Activated CD8-positive, alpha-beta memory T cell treated with anti-CD3 and anti-CD28 coated beads, Interleukin-2, amount 50 U/mL, for 24 hours (primary cell): ENCODE measurements around the gene CTU1.

Experiments used
- DNase-seq: peaks from one replicate; pipeline ENCODE4 v3.0.0-alpha.2; 2020; ENCODE audit errors: extremely low read depth

Gene CTU1

DNA sequence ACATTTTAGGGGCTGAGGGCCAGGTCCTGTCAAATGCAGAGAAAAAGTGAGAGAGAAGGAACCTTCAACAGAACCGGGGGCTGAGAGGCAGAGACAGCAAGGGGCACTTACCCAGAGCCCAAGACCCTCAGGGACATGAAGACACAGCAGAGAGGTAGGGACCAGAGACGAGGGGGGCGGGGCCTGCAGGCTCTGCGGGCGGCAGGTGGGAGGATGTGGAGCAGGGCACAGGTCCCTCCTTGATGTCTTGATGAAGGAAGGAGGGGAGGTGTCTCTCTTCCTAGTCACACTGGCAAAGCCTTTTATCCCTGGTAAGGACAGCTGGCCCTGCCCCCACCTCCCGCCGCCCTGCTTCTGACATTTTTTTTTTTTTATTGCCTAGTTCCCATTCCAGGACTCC, 25.6 kb downstream of the CTU1 start, which contains the start of gene KLK14:
Gene KLK14 (minus strand): TSS at position 277 of the 400 bp plus-strand sequence. CDS start 273 bp downstream, at position 4.
- no peak for DNase-seq

DNA sequence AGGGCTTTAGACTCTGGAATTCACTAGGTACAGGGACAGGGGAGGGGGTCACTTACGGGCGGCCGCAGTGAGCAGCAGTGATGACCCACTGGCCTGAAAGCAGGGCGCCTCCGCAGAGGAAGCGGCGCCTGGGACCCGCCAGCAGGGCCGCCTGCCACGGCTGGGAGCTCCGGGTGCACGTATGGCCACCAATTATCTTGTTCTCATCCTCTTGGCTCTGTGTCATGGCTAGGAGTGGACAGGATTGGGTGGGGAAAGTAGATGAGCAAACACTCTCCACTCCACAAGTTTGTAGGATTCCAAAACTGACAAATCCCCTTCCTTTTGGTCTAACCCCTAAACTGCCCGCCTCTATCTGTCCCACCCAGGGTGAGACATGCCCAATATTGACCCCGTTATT, 26.7 kb downstream of the CTU1 start:
- DNase-seq, result no peak

DNA sequence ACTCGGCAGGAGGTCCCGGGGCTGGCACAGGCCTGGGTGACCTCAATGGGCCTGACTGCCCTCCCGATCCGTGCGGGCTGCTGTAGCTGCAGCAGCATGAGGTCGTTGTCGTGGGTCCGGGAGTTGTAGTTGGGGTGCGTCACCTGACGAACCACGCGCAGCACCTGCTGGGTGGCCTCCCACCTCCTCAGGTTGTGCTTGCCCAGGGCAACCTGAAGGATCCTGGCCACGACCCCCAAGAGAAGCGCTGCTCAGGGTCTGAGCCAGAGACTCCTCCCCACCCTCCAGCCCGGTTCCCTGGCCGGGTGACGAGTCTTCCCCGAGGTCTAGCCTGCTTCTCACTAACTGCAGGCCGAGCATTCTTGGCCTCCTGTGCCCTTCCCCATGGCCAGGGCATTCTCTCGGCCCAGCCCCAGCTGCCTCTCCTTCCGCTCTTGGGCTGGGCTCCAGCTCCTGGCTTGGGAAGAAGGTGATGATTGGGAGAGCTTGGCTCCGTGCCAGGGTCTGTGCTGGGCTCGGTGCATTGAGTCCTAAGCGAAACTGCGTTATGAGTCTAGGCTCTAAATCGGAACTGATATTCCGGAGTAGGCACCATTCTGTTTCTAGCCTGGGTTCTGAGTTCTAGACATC, 28.6 kb downstream of the CTU1 start:
- DNase-seq, result no peak

DNA sequence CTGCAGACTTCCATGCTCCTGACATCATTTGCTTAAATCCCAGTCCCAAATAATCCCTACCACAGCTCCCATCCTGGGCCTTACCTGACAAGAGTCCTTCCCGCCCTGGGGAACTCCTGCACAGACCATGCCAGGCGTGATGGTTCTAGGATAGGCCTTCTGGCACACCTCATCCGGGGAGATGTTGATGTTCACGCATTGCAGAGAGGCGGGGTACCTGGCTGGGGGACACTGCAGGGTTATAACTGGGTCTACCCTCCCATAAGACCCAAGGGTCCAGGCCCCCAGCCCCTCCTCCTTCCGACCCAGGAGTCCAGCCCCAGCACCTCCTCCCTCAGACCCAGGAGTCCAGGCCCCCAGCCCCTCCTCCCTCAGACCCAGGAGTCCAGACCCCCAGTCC, 29.5 kb downstream of the CTU1 start:
- no peak for DNase-seq

DNA sequence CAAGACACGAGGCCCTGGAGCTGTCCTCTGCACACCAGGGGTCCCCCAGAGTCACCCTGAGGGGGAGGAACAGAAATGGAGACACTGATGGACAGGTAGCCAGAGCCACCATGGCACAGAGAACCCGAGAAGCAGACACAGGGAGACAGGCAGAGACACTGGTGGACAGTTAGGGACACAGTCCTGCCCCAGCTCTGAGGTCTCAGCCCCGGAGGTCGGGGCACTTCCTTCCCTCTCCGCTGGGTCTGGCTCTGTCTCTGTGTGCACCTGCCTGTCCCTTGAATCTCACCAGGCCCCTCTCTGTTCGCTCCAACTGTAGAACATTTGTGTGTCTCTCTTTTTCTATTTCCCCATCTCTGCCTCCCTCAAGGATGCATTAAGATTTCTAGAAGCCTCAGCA, 30.1 kb downstream of the CTU1 start:
- DNase-seq, result no peak

DNA sequence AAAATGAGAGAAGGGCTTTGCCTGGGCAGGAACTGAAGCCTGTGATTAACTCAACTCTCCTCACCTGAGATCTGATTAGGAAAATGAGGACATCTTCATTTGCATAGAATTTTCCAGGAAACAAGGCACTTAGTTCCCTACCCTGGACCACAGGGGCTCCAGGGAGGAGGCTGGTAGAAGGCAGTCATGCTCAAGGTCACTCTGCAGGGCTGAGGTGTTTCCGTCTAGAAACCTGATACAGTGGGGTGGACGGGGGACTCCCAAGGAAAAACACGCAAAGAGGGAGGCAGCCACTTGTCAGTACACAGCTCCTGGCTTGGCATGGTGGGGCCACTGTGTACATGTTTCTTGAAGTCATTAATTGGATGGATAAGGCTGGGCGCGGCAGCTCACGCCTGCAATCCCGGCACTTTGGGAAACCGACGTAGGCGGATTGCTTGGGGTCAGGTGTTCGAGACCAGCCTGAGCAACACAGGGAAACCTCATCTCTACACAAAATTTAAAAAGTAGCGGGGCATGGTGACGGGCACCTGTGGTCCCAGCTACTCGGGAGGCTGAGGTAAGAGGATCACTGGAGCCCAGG, 31.5 kb downstream of the CTU1 start:
- DNase-seq, result no peak

DNA sequence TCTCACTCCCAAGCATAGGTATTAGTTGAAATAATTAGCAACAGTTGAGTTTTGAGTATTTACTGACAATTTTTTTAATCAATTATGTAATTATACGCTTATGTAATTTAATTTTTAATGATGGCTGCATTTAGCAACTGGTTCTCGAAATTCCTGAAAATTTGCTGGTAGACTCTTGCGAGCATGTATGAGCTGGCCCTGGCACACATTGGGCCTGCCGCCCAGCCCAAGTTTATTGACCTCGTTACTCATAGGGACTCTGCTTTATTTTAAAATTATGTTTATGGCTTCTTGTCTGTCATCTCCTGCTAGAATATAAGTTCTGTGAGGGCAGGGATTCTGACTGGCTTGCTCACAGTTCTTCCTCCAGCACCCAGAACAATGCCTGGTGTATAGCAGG, 32.2 kb downstream of the CTU1 start:
- no peak for DNase-seq

DNA sequence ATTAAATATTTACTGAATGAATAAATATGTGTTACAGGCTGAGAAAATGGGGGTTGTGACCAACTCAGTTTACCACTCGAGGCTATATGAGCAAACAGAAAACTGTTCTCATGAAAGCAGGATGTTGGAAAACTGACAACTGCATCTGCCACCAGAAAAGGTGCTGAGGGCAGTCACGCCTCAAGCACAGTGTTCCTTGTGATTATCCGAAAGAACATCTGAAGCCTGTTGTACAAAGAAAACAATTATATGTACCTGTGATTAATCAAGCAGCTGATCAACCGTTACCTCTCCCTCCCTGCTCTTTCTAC, 37.2 kb downstream of the CTU1 start:
- DNase-seq, result no peak

DNA sequence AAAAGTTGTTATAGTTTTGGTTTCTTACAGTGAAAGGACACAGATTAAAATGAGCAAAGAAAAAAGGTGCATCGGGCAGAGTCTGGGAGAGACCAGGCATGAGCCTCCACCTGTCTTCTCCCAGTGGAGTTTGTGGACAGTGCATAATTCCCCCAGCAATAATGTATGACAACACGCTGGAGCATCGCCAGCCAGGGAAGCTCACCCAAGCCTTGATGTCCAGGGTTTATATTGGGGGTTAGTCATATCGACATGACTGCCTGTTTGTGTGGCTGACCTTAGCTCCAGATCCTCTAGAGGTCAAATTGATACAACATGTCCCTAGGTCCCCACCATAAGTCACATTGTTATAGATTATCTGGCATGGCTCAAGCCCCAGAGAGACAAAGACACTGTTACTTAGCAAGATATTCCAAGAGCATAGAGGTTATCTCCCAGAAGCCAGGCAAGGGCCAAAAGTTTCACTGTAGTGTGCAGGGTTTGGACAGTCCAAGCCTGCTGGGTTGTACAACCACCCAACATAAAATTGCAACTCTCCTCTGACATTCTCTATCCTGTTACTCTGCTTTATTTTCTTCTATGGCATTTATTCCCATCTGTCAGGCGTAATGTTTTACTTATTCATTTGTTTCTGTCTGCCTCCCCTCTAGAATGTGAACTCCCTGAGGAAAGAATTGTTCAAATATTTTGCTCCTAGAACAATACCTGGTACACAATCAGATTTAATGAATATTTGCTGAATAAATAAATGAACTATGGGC, 37.7 kb downstream of the CTU1 start:
- DNase-seq, result no peak

DNA sequence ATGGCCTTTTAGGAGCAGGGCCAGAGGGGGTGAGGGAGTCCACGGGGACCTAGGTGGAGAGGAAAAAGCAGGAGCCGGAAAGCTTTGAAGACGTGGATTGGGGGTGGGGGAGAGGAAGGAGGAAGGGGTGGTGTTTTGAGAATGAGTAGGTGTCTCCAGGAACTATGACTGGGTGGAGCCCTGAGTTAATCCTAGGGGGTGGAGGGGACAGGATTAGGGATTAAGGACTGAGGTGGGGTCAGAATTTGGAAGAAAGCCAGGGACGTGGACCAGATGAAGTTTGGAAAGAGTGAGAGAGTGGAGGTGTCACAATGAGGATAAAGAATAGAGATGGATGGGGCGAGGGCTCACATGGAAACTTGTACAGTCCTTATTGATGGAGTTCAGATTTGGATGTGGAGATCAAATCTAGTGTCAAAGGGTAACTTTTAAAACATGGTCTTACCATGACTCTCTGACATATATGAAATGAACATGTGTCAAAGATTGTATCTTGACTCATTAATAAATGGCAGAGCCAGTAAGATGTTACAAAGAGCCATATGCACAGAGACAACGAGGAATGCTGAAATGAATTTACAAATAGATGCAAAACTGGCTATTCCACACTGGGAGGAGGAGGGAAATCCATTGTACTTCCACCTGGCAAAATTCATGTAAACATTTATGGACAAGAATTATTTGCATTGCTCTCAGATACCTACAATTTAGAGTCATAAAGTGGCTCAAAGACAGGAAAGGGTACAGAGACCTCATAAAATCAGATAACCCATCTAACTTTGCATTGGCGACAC, 41.6 kb downstream of the CTU1 start:
- DNase-seq, result no peak

DNA sequence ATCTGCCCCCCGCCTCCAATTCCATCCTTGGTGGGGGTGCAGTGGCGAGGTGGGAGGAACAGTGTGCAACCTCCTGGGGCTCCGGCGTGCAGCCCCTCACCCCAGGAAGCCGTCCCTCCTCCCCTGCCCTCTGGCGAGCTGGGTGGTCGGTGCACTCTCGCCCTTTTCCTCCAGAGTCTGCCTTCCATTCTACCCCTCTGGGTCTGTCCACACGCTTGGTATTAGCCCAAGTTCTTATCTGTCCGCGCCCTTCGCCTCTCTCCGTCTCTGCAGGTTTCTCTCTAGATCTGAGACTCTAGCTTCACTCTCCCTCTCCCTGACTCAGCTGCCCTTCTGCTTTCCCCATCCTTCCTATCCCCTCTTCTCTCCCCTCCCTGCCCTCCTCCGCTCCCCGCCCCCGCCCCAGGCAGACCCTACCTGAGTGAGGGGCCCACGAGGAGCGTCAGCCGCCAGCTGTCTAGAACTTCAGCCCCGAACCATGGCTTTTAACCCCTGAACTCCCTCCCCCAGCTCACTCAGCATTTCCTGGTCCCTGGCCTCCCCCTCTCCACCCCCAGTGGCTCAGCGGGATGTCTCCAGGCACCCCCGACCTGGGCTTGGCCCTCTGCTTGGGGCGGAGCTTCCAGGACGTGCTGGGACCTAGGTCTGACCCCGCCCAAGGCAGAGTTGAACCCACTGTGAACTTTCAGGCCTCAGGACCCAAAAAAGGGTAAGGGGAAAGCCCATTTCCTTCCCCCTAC, 42.8 kb downstream of the CTU1 start:
- no peak for DNase-seq

DNA sequence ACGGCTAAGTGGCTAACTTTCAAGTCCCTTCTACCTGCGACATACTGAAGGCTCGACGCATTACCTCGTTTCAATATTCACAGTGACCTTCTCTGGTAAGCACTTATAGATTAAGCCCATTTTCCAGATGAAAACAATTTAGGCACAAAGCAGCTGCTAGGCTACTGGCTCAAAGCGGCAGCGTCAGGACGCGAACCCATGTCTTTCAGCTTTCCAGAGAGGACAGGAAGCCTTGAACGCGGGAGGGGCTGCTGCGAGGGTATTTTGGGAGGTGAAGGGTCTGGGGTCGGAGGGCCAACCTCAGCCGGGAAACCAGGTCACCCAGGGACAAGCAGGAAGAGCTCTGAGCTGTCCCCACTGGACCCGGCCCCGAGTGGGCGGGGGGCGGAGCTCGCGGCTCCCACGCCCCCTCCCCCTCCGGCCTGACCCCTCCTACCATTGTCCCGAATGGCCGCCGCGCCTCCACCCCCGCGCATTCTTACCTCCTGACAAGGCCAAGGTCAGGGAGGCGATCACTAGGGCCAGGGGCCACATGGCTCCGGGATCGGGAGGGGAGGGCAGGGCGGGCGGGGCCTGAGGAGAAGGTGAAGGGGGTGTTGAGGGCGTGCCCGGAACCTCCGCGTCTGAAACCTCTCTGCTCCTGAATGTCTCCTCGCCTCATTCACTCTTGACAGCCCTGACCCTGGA, 43.5 kb downstream of the CTU1 start, which contains the start of gene KLK13:
Gene KLK13 (minus strand): TSS at position 559 of the 687 bp plus-strand sequence. CDS start 25 bp downstream, at position 534.
- no peak for DNase-seq

DNA sequence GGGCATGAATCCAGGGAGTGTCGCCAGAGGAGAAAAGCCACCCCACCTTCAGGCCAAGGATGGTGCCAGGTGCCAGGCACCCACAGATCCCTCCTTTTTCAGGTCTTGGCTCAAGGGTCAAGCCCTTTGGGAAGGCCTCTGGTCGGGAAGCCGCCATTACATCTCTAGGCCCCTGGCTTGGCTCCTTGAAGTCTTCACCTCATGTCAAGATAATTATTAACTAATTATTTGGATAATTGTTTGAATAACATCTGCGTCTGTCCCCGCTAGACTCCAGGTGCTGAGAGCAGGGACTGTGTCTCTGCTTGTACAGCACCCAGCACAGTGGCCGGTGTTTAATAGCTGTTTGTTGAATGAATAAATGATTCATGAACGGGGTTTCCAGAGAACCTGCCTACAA, 44.5 kb downstream of the CTU1 start:
- DNase-seq, result no peak

DNA sequence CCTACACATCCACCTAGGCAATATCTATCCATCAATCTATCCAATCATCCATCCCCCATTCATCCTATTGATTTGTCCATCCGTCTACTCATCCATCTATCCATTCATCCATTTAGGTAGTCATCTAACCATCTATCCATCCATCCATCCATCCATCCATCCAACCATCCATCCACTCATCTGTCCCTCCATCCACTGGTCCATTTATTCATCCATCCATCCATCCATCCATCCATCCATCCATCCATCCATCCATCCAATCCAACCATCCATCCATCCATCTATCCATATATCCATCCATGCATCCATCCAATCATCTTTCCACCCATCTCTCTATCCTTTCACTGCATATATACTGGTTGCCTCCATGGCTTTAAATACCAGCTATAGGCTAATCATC, 47.2 kb downstream of the CTU1 start:
- DNase-seq, result no peak

DNA sequence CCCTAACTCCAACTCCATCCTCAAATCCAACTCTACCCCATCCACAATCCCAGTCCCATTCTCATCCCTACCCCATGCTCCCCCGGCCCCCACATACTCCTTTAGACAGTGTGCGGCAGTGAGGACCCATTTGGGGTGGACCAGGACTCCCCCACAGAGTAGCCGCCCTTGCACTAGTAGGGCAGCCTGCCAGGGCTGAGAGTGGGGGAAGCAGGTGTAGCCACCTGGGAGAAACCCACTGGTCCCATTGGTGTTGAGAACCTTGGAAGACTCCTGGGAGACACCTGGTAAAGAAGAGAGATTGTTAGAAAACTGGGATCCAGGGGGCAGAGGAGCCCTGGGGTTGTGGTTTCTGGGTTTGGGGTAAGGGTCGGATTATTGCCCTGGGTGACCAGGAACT, 47.9 kb downstream of the CTU1 start:
- no peak for DNase-seq

DNA sequence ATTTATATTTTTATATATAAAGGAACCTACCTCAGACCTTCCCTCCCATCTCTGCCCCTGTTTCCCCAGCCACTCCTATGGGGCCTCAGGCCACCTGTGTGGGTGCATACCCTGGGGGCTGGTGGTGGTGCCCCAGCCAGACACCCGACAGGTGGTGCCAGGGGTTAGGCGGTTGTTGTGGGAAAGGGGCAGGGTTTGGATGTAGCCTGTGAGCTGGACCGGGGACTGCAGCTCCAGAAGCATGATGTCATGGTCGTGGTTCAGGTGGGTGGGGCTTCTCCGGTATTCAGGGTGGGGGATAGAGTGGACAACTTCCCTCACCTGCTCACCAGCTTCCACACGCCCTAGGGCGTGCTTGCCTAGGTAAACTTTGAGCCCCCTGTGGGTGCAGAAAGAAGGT, 48.5 kb downstream of the CTU1 start:
- no peak for DNase-seq

DNA sequence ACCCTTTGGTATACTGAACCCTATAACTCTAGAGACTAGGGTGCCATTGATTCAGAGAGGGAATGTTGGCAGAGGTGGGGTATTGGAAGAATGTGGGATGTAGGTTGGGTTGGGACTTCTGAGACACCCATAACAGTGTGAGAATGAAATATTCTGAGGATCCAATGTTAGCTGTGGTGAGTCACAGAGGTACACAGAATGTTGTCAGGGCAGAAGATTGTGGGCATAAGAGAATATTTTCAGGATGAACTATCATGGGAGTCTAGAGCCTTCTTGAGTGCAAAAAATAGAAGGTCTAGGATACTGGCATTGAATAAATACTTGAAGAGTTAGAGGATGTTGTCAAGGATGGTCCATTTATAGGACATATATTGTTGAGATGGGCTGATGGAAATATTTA, 52.3 kb downstream of the CTU1 start:
- no peak for DNase-seq
